SKM-1 treated with dmso at 0.1 percent for 144 hours (cell line): ENCODE data around the gene ZNF502.
"Not testable (repeated sequence)": the region's sequence is repeated elsewhere in the genome, so short reads cannot be mapped to it uniquely, and the experiment has no call there.

Experiments used
- DNase-seq: peaks from one replicate; lab custom pipeline; 2025; ENCODE audit not compliant: unreplicated experiment; lab: John Stamatoyannopoulos, UW

The ZNF502 gene

GRCh38 chr3:44712455-44713075 is at the start of gene ZNF502:
Gene ZNF502, plus strand, starts transcription at chr3:44712660. Its CDS starts 7,602 bp downstream, at chr3:44720262.
- no peak for DNase-seq

GRCh38 chr3:44665173-44665572 is 47.3 kb upstream of the ZNF502 start:
- DNase-seq: no peak

DNA sequence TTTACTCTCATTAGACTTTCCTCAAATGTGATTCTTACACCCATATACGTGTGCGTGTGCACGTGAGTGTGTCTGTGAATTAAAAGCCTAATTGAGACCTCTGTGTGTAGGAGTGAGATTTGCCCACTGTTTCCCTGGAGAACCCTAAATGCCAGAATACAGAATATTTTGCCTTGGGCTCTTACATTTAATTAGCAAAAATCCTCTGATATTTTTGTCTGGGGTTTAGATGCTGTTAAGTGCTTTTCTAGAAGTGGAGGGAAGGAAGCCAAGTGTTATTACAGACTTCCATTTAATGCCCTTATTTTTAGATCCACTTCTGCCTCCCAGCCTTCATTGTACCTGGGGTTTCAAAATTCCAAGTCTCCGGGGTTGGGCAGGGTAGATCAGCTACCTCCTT is 46.1 kb upstream of the ZNF502 start:
- no peak for DNase-seq

DNA sequence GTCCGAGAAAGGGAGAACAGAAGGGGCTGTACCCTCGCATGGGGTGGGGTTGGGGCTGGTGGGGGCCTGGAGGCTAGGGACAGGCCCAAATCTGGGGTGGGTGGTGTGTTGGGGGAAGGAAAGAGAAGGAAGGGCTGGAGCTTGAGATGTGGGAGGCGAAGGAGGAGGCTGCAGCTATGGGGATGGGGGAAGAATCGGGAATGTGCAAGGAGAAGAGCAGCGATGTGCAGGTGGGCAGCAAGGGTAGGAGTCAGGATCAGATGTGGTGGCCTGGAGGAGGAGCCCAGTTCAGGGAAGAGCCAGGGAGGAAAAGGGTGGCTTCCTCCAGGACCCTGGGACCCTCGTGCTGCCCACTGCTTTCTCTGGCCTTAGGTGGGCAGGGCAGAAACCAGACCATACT is 42.7 kb upstream of the ZNF502 start:
- no peak for DNase-seq

GRCh38 chr3:44673466-44673865 is 39.0 kb upstream of the ZNF502 start:
- DNase-seq: not testable (repeated sequence)

GRCh38 chr3:44674211-44674610 is 38.2 kb upstream of the ZNF502 start:
- no peak for DNase-seq

DNA sequence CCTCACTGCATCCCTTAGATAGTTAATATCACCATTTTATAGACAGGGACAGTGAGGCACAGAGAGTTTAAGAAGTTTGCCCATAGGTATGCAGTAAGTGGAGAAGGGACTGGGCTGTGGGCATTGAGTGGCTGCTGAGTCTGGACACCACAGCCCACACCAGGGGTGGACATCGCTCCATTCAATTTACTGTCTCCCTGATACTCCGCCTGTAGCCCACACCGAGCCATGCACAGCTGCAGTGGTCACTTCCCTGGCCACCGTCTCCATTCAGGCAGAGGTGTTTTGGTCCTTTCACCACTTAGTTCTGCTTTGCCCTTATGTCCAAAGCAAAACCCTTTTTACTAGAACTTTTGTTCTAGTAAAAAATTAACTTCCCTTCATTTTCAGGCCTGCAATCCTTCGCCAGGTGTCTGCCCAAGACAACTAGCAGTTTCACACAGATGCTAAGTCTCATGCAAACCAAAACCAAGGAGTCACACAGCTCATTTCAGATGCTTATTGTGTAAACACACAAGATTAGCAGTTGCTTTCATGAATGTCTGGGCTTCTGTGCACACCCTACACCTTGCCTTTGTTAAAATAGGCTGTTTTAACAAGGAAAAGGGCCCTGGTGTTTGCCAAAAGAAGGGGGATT is 33.9 kb upstream of the ZNF502 start:
- DNase-seq: no peak

- no peak for DNase-seq
Observed at GRCh38 chr3:44680921-44681455, 31.5 kb upstream of the ZNF502 start.

DNA sequence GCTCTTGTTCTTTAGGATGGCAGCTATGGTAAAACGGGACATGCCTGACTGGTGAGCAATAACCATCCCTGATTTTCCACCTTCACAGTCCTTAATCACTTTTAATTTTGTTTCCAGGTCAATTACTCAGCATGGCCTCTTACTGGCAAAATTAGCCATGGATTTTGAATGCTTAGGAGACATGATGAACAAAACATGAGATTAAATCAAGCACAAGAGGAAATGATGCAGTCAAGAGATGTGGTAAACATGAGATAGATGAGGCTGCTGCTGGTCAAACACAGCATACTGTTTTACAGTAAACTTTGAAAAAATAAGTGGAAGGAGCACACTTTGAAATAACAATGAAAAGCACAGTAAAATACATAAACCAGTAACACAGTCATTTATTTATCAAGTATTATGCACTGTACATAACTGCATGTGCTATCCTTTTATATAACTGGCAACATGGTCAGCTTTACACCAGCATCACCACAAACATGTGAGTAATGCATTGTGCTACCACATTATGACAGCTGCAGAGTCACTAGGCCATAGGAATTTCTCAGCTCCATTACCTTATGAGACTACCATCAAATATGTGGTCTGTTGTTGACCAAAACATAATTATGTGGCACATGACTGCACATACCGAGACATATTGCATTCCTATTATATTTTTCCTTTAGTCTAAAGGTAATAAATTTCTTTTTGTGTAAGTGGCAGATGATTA is 30.1 kb upstream of the ZNF502 start:
- no peak for DNase-seq

GRCh38 chr3:44685128-44685800 is 27.2 kb upstream of the ZNF502 start:
- DNase-seq: no peak

- no peak for DNase-seq
Observed at GRCh38 chr3:44687898-44688297, 24.6 kb upstream of the ZNF502 start.

DNA sequence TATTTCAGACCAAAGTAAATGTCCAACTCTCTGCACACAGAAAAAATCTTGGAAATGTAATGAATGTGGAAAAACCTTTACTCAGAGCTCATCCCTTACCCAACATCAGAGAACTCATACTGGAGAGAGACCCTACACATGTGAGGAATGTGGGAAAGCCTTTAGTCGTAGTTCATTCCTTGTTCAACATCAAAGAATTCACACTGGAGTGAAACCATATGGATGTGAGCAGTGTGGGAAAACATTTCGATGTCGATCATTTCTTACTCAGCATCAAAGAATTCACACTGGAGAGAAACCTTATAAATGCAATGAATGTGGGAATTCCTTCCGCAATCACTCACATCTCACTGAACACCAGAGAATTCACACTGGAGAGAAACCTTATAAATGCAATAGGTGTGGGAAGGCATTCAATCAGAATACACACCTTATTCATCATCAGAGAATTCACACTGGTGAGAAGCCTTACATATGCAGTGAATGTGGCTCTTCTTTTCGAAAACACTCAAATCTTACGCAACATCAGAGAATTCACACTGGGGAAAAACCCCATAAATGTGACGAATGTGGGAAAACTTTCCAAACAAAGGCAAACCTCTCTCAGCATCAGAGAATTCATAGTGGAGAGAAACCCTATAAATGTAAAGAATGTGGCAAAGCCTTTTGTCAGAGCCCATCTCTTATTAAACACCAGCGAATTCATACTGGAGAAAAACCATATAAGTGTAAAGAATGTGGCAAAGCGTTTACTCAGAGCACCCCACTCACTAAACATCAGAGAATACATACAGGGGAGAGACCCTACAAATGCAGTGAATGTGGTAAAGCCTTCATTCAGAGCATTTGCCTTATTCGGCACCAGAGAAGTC is 9.0 kb downstream of the ZNF502 start:
- no peak for DNase-seq

- DNase-seq: no peak
Observed at GRCh38 chr3:44722103-44722401, 9.6 kb downstream of the ZNF502 start.

- DNase-seq: no peak
Observed at GRCh38 chr3:44729384-44729910, 17.0 kb downstream of the ZNF502 start, which contains the start of gene ZNF501. Gene ZNF501, plus strand, starts transcription at chr3:44729635. Its CDS starts 4,787 bp downstream, at chr3:44734422.

- no peak for DNase-seq
Observed at GRCh38 chr3:44734646-44735168, 22.2 kb downstream of the ZNF502 start.

- DNase-seq: no peak
Observed at GRCh38 chr3:44761101-44761423, 48.6 kb downstream of the ZNF502 start.

DNA sequence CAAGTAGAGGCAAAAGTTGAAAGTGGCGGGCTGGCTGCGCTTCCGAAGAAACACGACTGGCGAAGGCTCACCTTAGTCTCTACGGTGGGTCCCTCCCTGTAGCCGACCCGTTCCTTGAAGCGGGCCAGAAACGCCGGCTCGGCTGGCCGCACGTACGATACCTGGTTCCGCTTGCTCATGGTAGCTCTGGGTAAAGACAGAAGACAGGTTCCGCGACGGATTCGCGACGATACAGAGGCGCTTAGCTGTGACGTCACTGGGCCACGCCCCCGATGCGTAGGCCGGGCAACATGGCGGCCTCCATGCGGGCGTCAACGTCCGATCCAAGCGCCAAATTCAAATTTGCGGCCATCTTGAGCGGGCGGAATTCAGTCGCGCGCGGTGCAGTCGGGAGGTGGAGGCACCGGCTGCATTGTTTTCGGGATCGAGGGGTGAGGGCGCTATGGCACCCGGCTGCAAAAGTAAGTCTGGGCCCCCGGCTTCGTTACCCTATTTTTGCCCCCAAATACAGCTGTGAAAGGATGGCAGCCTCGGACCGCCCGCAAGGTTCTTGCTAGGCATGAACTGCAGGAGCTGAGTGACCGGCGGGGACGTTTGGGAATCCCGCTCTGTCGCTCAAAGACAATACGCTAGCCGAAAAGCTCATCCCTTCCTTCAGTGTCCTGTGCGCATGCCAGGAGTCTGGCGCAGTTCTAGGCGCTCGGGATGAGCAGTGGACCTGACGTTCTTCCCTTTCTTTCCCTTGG is 49.1 kb downstream of the ZNF502 start, which contains the start of the genes KIAA1143 and KIF15:
Gene KIAA1143 (minus strand): TSS at position 196 of the 746 bp plus-strand sequence. CDS start 17 bp downstream, at position 179.
Gene KIF15 (plus strand): TSS at position 371 of the 746 bp plus-strand sequence. CDS start 72 bp downstream, at position 443.
- peak; percentile 87 for DNase-seq

DNA sequence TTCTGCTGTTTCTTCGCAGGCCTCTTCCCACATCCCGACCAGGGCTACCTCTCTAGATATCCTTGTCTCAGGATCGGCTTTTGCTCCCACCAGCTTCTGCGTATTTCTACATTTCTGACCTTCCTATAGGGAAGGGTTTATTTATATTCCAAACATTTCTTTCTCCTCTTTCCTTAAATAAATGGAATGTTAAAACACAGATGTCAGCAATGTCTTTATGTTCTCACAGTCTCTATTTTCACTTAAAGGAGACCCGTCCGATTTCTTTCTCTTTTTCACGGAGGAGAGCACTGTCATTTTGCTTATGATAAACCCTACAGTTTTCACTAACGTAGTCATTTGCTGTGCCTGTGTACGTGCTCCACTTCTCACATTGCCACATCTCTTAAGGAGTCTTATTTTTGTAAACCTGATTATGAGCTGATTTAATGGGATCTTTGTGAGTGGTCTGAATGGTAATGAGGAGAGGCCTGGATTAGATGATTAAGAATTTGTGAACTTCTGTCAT is 49.8 kb downstream of the ZNF502 start:
- DNase-seq: peak; percentile 27

GRCh38 chr3:44762690-44763089 is 50.2 kb downstream of the ZNF502 start:
- no peak for DNase-seq
